GM21619 (cell line): Measurements from ENCODE around the gene CTCFL.
"Not testable (repeated sequence)": the region's sequence is repeated elsewhere in the genome, so short reads cannot be mapped to it uniquely, and the experiment has no call there.

Source experiments
- ATAC-seq: cut with Tn5 transposase; IDR thresholded peaks from one replicate; pipeline ENCODE4 v1.9.1; 2021; ENCODE audit not compliant: unreplicated experiment

CTCFL gene

DNA sequence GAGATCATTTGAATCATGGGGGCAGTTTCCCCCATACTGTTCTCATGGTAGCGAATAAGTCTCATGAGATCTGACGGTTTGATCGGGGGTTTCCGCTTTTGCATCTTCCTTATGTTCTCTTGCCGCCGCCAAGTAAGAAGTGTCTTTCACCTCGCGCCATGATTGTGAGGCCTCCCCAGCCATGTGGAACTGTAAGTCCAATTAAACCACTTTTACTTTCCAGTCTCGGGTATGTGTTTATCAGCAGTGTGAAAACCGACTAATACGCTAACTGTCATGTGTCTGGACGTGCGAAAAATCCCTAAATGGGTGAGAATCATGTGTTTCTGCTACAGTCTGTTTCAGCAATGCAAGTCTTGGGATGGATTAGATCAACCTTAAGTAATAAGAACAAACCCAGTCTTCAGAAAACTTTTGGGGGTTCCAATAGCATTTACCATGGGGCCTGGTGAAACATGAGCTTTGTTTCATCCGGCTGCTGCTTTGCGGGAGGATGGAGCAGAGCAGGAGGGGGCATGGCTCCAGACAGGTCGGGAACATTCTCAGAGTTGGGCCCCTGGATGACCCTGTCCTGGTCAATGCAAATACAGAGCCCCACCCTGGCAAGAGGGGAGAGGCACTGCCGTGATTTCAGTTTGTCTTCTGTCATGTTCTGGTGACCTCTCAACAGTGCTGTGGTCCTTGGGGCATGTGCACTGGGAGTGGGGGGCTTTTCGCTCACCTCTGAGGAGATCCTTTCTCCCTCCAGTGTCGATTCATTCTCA lies 41.5 kb downstream of the CTCFL start:
- ATAC-seq, result peak; percentile 33

DNA sequence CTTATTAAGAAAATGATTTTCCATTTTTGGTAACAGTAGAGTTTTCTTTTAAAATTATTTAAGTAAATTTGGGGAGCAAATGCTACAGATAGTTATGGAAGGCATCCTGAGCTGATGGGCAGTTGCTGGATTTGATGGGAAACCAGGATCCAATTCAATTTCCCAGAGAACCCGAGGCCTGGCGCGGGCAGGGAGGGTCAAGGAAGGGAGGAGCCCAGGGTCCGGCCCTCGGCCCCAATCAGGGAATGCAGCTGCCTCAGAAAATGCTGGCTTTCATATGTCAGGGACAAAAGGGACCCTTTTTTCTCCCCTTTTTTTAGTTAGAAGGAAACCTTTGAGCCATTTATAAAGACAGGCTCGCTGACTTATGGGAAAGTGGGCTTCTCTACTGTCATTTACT lies 42.1 kb downstream of the CTCFL start:
- ATAC-seq, result no peak

DNA sequence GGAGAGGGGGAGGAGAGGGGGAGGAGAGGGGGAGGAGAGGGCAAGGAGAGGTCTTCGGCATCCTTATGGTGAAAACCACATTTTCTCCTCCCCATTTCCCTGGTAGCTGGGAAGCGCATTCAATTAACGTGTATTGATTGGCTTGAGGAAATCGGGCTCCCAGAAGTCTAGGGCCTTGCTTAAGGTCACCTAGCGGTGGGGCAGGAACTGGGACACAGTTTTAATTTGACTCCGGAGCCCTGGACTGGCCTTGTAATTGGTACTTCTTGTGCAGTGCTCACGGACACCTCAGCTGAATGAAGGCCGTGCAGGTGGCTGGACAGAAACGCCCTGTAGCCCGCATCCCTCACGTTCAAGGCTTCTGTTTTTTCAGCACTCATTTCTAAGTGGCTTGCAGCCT lies 42.8 kb downstream of the CTCFL start:
- ATAC-seq, result no peak

DNA sequence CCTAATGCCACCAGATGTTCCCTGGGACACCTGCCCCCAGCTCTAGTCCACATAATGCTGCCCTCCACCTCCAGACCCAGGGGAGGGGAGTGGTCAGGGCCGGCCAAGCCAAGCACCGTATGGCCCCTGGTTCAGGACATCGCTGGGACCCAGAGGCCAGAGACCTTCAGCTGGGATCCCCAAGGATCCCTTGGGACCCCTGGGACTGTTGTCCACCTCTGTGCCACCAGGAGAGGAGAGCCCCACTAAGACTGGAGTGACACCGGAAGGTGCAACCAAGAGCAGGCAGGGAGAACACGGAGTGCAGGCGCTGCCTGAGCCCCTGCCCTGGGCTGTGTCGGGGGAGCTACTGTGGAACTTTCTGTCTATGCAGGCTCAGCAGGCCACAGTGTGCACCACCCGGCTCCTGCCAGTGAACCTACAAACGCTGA lies 43.6 kb downstream of the CTCFL start:
- peak; percentile 22 for ATAC-seq

DNA sequence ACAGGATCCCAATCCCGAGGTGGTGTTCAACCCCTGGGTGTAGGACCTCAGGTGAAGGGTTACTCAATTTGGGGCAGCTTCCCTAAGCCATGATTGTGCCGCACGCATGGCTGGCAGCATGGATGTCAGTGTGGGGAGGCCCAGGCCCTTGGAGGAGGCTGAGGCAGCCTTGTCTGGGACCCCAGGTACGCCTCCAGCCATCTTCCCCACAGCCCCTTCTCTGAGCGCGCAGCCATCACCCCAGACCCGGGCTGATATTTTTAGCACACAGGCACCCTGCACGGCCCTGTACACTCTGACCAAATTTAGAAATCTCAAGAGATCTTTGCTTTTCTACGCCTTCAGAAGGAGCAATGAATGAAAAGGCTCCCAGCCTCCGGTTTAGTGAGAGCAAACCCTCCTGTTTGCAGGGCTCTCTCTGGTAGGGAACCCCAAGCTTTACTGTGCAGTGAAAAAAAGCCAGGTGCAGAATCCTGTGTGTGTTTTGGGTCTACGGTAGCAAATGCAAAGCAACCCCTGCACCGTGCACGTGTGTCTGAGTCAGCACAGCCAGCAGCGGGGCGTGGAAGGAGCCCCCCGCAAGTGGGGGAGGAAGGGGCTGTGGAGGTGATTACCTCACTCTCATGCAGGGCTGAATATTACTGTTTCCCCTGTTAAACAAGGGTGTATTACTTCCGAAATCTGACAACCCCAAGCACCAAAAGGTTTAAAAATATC lies 44.3 kb downstream of the CTCFL start:
- peak; percentile 60 for ATAC-seq

DNA sequence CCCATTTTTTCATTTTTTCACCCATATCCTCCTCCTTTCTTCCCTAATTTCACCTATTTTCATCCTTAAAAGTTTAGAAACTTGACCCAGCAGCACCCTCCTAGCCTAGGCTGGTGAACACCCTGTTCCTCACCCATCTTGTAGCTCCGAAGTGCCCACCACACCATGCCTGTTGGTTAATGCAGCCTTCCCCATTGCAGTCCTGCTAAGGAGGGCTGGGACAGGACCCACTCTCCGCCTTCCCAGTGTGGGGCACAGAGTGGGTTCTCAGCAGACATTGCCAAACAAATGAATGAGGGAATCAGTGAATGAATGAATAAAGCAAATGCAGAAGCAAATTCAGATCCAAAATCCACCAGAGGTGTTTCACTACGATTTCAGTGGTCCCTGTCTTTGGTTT lies 45.7 kb downstream of the CTCFL start:
- ATAC-seq, result no peak

DNA sequence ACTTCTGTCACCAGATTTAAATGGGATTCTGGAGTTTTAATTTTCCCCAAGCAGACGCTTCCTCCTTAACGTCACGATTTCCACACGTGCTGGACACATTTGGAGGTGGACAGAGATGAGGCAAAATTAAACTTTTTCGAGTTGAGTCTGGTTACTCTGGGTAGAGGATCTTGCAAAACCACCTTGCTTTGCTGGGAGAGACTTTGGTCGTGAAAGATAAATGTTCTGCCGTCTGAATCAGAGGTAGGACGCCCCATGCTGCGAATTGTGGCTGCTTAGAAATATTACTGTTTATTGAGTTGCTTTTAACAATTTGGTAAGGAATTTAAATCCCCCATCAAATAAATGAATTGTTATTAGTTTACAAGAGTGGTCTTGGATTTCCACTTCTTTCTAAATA lies 46.8 kb downstream of the CTCFL start:
- no peak for ATAC-seq

DNA sequence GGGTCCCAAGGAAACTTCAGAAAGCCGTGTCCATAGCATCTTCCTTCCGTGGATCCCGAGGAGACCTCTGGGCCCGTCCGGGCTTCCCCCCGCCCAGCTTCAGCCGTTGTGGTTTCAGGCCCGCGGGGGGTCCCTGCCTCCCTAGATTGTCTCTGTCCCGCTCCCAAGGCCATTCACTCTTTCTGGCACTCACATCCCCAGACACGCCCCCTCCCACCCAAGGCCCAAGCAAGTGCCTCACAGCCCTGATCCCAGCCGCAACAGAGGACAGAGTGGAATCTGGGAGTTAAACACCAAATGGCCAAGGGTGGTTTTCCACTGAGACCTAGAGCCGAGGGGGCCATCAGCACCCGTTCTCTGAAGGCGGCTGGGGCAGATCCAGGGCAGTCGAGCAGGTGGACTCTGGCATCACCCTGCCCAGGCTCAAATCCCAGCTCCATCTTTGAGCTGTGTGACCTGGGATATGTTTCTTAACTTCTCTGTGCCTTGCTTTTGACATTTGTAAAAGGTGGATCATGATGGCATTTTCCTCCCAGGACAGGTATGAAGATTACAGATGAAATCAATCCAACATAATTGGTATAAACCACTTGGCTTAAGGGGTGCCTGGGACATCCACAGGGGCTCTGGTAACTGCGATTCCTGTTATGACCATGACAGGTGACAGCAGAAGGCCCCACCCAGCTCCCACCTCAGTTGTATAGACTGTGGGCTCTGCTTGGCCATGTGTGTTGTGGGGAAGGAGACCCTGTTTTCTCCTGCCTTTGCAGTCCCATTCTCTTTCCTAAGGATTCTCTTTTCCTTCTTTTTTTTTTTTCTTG lies 48.1 kb downstream of the CTCFL start:
- no peak for ATAC-seq

DNA sequence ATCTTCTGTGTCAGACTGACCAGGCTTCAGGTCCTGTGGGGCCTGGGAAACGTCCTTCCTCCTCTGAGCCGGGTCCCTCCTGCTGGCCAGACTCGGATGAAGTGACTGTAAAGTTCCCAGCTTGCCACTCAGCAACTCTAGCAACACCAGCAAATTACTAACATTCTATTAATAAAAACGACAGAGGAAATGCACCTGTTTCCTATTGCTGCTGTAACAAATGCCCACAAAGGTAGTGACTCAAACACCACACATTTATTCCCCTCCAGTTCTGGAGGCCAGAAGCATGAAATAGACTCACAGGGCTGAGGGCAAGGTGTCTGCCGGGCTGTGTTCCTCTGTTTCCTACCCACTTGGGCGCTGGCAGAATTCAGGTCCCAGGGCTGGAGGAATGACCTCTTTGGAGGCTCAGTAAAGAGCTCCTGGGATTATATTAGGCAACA lies 48.8 kb downstream of the CTCFL start:
- peak; percentile 34 for ATAC-seq

DNA sequence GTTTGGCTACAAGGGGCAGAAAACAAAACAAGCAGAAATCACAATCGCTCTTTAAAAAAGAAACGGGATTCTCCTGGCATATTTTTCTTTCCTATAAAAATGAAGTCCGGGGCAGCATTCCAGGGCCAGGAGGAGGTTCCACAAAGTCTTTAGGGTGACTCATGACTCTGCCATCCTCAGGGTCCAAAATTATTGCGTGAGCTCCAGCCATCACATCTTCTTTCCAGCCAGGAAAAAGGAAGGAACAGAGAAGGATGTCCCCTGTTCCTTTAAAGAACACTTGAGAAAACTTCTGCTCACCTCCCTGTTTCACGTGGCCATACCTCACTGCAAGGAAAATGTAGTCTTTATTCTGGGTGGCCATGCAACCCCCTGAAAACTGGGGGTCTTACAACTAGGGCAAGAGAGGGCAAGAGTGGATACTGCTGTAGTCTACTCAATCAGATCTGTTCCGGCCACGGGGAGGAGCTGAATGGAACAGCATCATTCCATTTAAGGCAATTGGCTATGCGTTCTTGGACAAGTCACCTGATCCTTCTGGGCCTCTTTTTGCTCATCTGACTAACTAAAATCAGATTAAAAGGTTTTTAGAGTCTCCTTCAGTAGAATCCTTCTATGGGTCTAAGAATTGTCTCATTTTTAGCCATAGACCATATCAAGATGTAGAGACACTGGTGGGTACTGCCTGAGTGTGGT lies 49.4 kb downstream of the CTCFL start:
- ATAC-seq, result no peak

DNA sequence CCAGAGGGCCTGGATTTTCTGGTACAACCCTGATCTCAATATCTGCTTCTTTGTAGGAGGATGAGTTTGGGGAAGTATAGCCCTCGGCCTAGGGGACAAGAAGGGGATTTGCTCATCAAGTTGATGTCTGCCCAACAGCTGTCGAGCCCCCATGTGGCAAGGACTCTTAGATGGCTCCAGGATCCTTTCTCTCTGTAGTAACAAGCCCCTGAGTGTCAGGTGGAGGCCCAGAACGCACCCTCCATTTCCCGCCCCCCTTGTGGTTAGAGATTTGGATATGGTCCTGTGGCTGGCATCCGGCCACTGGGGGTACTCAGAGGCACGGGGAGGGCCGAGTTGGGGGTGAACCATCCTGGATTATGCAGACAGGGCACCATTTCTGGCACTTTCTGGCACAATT lies 50.1 kb downstream of the CTCFL start:
- no peak for ATAC-seq

DNA sequence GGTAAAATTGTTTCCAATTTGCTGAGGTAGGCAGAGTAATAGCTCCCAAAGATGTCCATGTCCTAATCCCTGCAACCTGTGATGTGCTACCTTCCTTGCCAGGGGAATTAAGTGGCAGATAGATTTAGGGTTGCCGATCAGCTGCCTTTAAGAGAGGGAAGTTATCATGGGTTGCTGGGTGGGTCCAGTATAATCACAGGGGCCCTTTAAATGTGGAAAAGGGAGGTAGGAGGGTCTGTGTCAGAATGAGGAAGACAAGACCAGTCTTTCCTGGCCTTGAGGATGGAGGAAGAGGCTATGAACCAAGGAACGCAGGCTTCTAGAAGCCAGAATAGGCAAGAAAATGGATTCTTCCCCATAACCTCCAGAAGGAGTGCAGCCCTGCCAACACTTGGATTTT lies 50.7 kb downstream of the CTCFL start:
- ATAC-seq, result no peak

DNA sequence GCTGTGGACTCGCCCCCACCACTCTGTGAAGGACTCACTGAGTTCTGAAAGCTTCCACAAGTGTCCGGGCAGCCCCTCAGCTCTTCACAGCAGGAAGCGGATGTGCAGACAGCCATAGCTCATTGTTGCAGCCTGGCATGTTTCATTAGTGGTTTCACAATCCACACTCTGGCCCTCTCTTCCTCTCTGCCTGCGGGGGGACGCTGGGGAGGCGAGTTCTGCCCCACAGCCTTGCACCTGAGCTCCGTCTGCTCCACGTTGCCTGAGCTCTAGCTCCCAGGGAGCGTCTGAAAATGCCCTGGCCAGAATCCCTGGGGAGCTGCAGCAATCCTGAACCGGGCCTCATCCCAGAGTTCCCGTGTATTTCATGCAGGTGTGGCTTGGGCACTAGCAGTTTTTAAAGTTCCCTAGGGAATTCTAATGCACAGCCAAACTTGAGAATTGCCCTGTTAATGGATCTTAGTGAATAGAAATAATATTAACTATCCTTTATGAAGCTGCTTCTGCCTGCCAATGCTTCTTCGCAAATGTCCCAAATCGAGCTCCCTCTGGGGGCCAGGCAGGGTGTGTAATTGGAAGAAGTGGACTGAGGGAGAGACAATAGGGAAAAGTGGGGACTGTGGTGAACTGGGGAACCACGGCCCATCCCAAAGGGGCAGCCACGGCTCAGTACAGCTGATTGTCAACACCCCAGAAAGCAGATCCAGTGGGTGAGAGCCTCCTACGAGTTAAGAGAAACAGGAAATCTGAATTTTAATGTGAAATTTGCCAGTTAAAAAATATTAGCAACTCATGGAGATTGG lies 51.5 kb downstream of the CTCFL start:
- ATAC-seq, result peak; percentile 57

DNA sequence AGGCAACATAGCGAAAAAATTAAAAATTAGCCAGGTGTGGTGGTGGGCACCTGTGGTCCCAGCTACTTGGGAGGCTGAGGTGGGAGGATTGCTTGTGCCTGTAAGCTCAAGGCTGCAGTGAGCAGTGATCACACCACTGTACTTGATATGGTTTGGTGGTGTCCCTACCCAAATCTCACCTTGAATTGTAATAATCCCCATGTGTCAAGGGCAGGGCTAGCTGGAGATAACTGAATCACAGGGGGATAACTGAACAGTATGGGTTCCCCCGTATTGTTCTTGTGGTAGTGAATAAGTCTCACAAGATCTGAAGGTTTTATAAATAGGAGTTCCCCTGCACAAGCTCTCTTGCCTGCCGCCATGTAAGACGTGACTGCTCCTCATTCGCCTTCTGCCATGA lies 52.5 kb downstream of the CTCFL start:
- ATAC-seq, result not testable (repeated sequence)

DNA sequence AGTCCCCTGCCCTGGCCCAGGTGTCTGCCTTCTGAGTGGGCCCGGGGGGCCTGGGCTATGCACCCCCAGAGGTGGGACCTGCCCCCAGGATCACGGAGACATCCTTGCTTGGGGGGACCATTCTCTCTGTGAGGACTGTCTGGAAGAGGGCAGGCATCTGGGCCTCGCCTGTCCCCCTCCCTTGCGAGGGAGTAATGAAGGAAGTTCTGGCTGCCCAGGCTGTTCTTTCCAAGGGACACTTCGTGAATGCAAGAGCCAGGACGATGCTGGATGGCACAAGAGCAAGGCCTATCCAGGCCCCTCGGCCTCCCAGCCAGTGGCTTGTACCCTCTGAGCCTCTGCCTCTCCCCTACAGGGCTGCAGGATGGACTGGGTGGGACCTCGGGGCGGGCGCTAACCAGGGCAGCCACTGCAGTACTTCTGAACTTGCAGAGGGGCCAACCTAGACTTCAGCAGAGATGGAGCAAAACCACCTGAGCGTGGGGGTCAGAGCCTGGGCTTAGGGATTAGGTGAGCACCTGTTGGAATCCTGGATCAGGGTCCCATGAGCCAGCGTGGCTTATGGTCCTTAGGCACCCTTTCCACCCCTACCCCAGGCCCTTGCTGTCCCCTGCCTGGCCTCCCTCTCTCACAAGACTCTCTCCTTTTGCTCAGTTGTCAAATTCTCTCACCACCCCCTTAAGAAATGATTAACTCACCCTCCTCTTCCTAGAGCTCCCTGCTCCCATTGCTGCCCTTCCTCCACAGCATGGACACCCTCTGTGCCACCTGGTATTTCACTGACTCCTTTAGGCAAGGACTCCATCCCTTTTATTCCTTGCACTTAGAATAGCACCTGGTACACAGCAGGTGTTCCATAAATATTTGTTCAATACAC lies 53.2 kb downstream of the CTCFL start:
- ATAC-seq, result no peak

DNA sequence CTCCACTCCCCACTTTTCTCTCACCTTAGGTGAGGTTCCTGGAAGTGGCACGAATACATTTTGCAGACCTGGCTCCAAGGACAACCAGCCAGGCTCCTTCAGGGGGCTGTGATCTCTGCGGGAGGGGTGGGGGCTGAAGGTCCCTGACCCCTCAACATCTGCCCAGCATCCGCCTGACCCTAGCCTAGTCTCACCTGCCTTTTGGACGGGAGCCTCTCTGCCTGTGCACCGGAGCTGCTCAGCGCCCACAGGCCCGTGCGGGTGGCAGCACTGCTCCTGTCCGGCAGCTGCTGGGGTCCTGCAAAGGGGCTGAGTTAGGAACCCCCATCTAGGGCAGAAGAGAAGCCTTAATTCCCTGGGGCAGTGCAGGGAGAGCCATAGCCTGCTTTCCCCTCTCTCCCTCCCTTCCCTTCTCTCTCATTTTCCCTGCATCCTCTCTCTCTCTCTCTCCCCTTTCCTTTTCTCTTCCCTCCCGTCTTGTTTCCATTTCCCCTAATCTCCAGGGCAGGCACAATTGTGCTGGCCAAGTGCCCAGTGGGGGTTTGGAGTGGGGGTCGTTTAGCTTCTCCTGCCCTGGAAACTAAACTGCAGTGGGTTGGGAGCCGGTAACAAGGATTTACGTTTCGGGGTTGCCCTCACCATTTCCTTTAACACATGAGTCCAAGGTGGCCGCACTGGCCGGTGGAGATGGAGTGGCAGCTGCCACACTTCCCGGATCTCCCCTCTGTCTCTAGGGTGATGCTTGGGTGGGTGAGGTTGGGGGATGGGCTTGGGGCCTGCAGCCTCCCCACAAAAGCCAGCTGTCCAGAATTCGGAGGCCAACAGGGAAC lies 54.1 kb downstream of the CTCFL start:
- no peak for ATAC-seq

DNA sequence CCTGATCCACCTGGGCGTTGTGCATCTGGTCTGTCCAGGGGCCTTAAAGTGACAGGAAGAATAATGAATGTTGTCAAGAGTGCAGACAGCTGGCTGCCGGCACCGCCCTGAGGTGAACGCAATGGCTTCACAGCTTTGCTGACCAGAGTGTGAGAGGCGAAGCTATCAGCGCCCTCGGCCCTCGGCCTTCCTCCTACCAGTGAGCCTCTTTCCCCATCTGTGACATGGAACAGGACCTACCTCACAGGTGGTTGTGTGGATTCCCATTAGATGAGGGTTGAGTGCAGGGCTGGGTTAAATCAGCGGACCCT lies 54.8 kb downstream of the CTCFL start:
- no peak for ATAC-seq

DNA sequence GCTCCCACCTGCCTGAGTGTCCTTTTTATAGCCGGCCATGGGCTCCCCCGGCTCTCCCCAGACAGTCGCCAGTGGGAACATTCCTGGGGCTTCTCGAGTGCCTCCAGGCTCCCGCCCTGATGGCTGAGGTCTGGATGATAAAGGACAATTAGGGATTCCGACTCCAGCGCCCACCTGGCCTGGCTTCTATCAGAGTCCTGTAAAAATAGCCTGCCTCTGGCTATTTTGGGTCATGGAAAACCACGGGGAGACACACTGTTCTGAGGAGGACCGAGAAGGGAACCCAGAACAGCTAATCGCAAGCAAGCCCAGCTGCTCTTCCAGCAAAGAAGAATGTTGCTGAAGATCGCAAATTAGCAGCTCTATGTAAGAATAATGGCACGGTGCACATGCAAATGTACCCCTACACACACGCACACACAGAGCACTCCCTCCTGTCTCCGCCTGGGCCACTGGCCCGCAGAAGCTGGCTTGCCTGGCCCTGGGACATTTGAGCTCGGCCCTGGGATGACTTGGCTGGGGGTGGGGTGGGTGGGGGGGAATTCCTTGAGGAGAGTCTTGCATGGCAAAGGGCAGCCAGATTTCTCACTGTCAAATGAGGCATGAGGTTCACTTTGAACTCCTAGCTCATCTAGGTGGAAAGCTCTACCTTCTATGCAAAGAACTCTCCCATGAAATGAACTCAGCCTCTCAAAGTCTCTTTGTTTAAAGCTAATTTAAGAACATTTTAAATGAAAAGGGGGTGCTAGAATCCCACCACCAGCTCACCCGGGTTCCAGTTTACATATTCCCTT lies 55.3 kb downstream of the CTCFL start:
- no peak for ATAC-seq
